HG03521 (cell line): Measurements from ENCODE around the gene FTCDNL1.

Experiments used
- ATAC-seq: cut with Tn5 transposase; IDR thresholded peaks from one replicate; pipeline ENCODE4 v1.9.1; 2021; ENCODE audit warnings: mild to moderate bottlenecking, moderate library complexity; ENCODE audit not compliant: unreplicated experiment

The FTCDNL1 gene

DNA sequence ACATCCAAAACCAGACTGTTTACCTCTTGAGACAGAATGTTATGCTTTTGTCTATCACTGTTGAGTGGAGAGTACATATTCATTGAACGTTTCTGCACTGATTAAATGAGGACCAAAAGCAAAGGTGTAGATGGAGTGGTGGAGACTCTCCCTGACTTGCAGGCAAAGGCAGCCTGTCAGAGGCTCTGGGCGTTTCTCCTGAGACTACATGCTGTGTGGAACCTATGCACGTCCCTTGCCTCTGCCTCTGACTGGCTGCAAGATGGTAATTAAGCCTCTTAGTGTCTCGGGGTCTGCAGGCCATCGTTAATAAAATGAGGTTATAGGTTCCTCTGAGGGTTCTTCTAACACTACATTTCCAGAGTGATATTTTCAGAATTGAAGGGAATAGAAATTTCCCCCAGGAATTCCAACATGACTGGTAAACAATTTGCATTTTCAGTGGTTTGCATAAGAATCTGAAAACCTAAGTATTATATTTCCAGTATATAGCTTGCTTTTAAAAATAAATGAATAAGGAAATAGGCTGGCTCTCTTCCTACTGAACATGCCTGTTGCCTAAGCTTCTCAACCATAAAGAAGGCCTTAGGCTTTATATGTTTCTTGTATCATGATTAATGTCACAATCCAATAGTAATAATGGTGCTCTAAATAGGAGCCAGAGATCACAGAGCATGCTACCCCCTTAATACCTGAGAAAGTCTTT, 107.4 kb downstream of the FTCDNL1 start:
- ATAC-seq = no peak

GRCh38 chr2:199742884-199743283, 108.1 kb downstream of the FTCDNL1 start:
- ATAC-seq = no peak

GRCh38 chr2:199740111-199740428, 110.9 kb downstream of the FTCDNL1 start:
- ATAC-seq = no peak

DNA sequence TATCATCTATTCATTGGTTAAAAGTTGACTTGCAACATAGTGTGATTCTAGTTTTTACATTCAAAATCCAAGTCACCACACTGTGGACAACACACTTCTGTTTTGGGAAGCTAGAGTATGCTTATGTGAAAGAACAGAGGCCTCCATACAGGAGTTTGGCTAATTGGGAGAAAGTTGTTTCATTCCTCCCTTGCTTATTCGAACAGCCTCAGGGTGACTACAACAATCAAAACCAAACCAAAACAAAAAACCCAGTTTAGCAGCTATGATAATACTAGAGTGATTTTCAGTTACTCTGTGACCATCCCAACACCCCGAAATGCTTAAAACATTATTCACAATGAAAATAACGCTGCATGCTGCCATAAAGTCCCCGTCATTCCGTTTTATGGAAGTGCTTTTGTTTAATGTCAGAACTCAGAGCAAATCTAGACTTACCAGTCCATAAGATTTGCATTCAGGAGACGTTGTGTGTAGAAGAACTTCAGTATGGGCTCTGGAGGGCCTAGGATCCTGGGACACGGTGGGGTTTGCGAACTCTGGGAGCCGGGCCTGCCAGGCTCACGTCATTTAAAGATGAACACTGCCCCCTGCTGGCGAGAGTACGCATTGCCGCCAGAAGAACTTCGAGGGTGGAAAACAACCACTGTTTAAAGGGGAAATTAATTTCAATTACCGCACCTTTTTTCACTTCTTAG, 111.4 kb downstream of the FTCDNL1 start:
- no peak for ATAC-seq

DNA sequence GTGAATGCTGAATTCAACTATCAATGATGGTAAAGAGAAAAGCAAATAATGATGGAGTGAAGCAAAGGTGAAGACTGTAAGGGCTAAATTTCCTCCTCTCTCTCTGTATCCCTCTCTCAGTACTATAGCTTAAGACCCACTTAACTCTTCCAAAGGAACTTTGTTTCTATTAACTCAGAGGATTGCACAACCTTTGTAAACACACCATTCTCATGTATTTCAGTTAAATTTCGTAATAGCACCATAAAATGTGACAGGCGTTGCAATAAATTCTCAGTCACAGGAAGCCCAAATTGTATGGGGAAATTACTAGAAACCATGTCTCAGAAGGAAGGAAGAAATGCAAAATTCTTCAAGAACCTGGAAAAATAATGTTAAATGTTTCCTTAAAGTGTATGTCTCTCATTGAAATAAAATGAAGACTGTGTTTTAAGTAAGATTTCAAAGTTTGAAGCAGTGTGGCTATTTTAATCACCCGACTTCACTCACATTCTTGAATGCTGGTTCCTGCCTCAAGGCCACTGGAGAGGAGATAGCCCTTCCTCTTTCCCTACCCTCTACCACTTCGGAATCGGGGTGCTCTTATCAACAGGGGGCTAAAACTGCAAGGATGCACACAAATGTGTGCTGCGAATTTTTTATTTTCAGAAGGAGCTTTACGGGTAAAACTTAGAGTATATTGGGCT, 112.1 kb downstream of the FTCDNL1 start:
- no peak for ATAC-seq

GRCh38 chr2:199734651-199735050, 116.3 kb downstream of the FTCDNL1 start:
- ATAC-seq = no peak

DNA sequence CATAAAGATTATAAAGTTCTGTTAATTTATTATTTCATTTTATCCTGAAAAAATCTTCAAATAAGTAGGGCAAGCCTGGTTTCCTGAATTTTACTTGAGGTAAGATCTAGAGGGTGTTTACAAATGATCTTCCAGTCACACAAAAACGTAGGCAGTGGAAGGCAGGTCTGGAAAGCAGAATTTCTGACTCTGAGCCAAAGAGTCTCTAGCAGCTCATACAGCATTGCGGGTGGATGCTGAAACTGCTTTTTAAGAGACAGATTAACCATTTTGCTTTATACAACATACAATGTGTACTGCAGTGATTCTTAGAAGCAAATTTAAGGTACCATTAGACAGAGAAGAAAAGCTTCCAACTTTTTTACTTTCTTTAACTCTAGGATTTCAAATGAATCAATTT, 117.0 kb downstream of the FTCDNL1 start:
- no peak for ATAC-seq

DNA sequence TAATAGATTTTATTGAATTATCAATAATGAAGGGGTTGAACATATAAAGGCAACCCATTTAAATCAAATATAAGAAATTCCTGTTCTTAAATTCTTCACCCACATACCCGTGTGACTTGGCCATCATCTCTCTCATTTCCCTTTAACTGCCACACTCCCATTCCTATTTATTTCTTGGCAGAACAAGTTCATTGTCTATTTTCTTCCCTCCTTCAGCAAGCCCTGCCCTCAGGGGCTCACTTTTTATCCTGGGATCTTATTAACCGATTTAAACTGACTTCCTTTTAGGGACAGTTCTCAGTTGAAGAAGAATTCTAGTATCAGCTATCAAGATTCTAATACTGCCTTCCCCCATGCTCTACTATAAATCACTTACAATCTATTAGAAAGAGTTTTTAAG, 123.2 kb downstream of the FTCDNL1 start:
- no peak for ATAC-seq

DNA sequence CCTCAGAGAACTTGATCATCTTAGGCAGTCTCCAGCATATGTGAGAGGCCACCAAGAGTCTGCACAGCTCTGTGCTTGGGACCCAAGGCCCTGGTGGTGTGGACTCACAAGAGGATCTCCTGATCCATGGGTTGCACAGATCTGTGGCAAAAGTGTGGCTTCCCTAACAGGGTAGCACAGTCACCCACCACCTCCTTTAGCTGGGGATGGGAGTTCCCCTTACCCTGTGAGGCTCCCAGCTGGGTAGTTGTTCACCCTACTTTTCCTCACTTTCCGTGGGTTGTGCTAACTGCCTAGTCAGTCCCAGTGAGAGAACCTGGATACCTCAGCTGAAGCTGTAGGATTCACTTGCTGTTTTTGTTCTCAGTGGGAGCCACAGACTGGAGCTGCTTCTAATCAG, 123.7 kb downstream of the FTCDNL1 start:
- ATAC-seq = no peak

DNA sequence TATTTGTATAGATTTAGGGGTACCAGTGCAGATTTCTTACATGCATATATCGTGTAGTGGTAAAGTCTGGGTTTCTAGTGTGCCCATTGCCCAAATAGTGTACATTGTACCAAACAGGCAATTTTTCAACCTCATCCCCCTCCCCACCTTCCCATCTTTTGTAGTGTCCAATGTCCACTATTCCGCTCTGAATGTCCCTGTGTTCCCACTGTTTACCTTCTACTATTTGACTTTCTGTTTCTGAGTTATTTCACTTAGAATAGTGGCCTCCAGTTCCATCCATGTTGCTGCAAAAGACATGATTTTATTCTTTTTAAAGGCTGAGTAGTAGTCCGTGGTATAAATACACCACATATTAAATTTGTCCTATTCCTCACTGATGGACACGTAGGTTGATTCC, 132.9 kb downstream of the FTCDNL1 start:
- ATAC-seq = no peak

GRCh38 chr2:199717587-199717907, 133.4 kb downstream of the FTCDNL1 start:
- ATAC-seq = no peak

DNA sequence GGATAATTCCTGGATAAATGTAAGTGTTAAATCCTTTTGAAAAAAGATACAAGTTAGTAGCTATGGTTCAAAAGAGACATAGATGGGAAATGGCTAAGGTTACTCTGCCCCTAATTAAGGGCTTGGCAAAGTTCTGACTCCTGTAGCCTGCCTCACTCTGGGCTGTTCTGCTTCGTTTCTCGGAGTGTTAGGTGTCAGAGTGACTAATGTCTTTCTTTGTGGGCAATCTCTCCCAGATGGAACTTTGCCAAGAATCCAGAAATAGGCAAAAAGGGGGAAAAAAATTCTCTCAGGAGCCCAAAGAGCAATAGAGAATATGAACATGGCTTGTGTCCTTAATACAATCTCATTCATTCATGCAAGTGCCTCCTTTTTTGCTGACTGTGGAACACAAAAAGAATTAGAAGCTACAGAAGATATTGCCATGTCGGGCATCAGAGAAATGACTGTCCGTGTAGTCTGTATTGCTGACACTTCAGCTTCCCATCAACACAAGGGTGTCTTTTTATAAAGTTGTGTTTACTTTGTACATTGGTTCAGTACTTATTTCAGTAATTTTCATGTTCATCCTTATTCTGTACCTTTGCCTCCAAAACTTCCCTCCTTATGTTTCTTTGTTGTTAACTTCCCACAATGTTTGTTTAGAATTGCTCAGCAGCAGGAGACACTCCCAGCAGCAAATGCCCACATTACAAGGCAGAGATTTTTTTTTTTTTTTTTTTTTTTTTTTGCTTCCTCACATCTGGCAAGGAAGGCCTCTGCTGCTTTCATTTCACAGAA, 134.0 kb downstream of the FTCDNL1 start:
- ATAC-seq = no peak

GRCh38 chr2:199713746-199714145, 137.2 kb downstream of the FTCDNL1 start:
- ATAC-seq = no peak

- ATAC-seq = no peak
Measured at GRCh38 chr2:199710551-199710950, 140.4 kb downstream of the FTCDNL1 start.
